KBM-7 (cell line): ENCODE results near the gene MICU2.

Experiments used
- DNase-seq: peaks from one replicate; pipeline ENCODE4 v3.0.0-alpha.2; 2015
- in situ Hi-C: fragments of 300-500 bp; cut with MboI; formaldehyde crosslinking; loops from 2 replicates; pipeline ENCODE4 v1.14.3; 2020; ENCODE audit warnings: low sequenced_read_pairs, low pct_unique_long_range_greater_than_20kb, mixed read lengths

The MICU2 gene, protein sequence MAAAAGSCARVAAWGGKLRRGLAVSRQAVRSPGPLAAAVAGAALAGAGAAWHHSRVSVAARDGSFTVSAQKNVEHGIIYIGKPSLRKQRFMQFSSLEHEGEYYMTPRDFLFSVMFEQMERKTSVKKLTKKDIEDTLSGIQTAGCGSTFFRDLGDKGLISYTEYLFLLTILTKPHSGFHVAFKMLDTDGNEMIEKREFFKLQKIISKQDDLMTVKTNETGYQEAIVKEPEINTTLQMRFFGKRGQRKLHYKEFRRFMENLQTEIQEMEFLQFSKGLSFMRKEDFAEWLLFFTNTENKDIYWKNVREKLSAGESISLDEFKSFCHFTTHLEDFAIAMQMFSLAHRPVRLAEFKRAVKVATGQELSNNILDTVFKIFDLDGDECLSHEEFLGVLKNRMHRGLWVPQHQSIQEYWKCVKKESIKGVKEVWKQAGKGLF

DNA sequence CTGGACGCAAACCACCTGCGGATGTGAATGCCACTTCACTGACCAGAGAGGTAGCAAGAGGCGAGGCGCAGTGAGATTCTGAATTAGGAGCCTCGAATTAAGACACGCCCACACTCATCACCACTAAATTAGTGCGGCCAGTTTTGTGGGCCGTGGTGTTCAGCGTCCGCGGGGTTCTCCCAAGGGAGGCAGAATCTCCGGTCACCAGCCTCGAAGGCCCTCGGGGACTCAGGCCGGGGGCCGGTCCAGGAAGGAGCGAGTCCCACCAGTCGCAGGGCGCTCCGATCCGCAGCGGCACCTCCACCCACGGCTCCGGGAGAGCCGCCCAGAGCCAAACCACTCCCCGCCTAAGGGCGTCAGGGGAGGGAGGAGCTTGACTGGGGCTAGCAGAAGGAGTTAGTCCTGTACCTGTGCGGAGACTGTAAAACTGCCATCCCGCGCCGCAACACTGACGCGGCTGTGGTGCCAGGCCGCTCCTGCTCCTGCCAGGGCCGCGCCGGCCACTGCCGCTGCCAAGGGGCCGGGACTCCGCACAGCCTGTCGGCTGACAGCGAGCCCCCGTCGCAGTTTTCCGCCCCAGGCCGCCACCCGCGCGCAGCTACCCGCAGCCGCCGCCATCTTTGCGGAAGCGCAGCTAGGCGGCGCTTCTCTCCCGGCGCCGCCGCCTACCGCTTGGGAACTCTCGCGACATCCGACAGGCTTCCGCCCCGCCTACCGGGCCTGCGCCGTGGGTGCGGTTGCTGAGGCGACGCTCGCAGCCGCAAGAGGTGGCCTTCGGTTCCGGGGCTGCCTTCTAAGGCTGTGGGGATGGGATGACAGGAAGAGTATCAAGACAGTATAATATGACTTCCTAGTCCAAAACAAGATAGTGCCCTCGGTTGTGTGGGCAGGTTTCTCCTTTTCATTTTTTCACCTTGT, at the start of gene MICU2:
Gene MICU2, minus strand, starts transcription at position 640 of the 918 bp plus-strand sequence. Its CDS starts 22 bp downstream, at position 618.
- in situ Hi-C loops: no loop called here
- peak; percentile 96 for DNase-seq

DNA sequence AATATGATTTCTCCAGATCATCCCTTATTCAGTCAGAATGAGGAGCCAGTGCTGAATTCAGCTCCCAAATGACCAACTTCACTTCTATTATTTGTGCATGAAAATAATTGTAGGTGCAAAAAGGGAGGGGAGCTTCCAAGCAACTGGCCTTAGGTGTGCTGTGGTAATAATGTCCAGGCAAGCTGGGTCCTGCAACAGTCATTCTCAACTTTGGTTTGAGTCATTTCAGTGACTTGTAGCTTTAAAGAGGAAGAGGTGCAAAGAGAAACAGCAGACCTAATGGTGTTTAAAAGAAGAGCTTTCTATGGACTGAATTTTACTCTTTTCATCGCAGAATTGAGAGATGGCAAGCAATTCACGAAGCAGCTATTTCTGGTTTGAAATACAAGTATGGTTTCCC, 37.7 kb upstream of the MICU2 start:
- no peak for DNase-seq
- in situ Hi-C loops: loop anchor here (25.0 kb wide), 1 partner anchor 646 kb away; no protein-coding TSS in a partner anchor

DNA sequence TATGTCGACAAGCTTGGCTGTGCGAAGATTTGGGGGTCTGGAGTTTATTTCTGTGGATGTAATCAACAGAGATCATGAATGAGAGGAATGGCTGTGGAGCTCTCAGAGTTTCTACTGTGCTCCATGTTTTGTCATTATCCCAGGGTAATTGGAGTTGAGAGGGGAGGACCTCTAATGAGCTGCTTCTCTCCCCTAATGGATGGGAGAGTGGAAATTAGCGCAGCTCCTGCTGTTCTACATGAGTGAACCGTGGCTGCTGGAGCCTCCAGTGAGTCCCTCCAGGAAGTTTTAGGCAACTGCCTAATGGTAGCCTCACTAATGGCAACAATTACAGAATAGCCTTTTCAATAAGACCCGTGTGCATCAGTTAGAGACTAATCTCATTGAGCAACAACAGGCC, 35.6 kb upstream of the MICU2 start:
- in situ Hi-C loops: loop anchor here (25.0 kb wide), 1 partner anchor 648 kb away; no protein-coding TSS in a partner anchor
- no peak for DNase-seq

DNA sequence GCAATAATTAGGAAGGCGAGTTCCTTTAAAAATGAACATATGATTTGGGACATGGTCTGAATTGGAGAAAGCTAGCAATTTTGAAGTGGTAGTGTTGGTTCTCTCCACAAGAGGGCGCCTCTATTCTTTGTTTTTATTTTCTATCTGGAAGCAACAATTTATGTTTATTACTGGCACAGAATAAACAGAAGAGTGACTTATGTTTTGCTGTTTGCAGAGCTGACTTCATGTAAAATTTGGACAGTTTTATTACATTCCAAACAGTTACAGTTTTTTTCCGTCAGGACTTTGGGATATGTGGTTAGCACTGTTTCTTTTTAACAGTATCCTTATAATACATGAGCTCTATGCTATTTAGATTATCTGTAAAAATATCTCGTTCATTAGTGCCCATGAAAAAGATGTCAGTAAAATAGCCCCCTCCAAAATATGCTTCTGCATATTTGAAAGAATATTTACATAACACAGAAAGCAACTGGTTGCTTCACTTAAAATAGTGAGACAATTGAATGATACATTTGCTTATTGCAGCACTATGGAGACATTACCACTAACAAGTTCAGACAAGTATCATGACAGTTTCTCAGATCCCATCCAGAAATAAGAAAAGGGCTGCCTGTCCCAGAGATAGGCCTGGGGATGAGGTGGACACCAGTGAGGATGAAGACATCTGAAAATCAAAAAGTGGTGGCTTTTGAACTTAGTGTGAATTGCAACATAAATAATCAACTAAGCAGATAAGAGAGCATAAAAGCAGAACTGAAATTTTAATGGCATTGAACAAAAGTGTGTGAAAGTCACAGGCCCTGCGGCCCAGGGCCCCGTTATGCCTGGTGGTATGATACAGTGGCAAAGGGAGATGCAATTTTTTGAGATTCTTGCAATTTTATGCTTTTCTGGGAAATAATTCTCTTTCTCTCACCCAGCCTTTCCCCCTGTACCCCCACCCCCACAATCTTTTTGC, 34.6 kb upstream of the MICU2 start:
- DNase-seq: peak; percentile 76
- in situ Hi-C loops: loop anchor here (25.0 kb wide), 1 partner anchor 649 kb away; no protein-coding TSS in a partner anchor

DNA sequence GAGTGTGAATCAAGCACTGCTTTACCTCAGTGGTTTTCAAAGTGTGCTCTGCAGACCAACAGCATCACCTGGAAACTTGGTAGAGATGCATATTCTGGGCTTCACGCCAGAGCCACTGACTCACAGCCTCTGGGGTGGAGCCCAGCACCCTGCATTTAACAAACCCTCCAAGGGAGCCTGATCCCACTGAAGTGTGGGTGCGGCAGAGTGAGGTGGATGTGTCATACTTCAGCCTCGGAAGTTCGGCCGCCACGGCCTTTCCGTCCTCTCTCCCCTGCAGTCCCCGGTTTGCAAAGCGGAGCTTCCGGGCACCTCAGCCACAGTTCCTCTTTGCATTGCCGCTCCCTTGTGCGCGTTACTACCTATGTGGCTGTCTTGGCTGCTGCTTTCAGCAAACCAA, 33.3 kb upstream of the MICU2 start:
- DNase-seq: peak; percentile 68
- in situ Hi-C loops: loop anchor here (25.0 kb wide), 1 partner anchor 650 kb away; no protein-coding TSS in a partner anchor

DNA sequence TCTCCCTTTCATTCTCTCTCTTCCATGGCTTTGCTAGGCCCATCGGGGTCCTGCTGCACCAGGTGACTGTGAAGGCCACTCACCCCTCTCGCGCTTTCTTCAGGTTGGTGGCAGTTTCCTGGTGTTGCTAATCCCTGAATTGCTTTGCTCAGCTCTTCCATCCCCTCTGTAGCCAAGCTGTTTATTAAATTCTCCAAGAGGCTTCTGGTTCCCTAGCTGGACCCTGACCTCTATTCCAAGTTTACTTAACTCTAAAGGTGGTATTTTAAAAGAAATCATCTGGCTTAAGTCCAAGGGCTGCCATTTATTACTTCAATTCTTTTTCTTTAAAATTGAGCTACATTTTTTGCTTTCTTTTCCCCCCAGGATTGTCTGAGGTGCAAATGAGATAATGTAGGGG, 32.7 kb upstream of the MICU2 start:
- in situ Hi-C loops: loop anchor here (25.0 kb wide), 1 partner anchor 651 kb away; no protein-coding TSS in a partner anchor

DNA sequence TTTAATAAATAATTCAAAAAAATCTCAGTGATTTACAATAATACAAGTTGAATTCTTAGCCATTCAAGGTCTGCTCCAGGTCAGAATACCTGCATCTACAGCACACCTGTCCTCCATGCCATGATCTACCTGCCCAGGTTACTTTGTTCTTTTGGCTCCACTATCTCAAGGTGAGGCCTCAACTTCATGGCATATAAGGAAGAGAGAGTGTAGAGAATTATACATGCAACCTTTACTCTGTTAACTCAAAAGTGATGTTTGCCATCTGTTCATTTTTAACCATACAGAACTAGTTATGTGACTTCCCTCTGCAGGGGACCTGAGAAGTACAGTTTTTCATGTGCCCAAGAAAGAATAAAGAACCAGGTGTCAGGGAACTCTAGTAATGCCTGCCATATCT, 28.2 kb upstream of the MICU2 start:
- DNase-seq: no peak
- in situ Hi-C loops: loop anchor here (25.0 kb wide), 1 partner anchor 655 kb away; no protein-coding TSS in a partner anchor

More for the DNA sequence above, 32.7 kb upstream of the MICU2 start:
- no peak for DNase-seq

DNA sequence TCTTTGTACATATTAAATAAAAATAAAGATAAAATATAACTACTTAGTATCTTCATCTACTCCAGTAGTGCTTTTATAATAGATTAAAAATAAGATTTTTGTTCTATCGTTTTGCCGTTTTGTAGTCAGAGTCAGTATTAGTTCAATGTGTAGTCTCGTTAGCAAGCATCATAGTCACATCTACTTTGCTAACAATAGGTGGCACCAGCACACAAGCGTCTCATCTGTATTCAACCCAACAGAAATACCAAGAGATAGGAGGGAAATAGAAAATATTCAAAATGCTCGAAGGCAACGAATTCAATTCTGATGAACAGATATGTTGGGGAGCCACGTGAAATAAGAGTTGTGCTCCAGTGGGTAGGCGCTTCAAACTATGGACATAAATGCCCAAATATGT, 21.4 kb upstream of the MICU2 start:
- DNase-seq: peak; percentile 63
- in situ Hi-C loops: loop anchor here (25.0 kb wide), 1 partner anchor 662 kb away; no protein-coding TSS in a partner anchor

DNA sequence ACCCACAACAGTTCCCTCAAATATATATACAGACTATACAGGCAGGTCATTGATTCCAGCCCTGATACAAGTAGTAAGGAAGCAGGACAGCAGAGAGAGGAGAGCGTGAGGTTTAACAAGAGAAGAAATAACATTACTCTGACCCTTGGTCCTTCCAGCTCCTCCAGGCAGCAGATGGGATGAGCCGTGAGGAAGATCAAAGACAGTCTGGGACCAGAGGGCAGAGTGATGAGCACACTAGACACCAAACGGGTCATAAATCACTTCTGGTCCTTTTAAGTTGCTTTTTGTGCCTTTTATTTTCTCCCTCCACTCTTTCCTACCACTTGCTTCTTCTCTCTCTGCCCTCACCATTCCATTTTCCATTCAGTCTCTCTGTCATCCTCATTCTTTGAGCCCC, 16.9 kb upstream of the MICU2 start:
- DNase-seq: no peak
- in situ Hi-C loops: no loop called here

DNA sequence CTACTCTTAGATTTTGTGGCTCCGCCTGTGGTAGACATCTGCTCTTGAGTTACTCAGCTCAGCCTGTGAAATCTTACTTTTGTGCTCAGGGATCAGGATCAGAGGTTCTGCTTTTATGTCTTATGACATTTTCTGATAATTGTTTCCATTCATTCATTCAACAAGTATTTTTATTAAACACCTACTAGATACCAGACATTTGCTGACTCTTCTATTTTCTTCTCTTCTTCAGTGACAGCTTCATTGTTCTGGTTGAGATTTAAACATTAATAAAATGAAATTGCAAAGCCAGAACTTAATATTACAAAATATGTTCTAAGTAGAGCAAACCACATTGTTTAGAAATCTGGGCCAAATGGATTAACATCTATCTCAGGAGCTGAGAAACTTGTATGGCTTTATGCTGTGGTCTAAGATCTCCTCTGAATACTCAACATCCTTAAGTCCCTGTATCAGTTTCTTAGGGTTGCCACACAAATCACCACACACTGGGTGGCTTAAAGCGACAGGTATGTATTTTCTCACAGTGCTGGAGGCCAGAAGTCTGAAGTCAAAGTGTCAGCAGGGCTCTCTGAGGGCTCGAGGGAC, 15.8 kb upstream of the MICU2 start:
- no peak for DNase-seq
- in situ Hi-C loops: no loop called here

DNA sequence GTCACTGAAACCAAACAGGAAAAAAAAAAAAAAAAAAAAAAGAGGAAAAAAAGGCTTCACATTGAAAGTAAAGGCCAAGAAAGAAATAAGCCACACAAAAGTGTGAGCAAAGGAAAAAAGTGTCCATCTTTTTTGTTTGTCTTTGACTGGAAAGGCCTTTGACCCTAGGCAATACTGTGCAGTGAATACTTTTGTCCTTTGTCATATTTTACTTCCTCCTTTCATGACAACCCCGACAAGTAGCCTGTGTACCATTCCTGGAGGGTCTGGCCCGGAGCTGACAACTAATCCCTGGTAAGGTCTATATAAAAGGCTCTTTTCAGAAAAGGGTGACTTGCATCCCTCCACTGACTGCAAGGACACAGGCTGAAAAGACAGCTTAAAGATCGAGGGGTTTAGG, 12.9 kb upstream of the MICU2 start:
- DNase-seq: peak; percentile 21
- in situ Hi-C loops: no loop called here

DNA sequence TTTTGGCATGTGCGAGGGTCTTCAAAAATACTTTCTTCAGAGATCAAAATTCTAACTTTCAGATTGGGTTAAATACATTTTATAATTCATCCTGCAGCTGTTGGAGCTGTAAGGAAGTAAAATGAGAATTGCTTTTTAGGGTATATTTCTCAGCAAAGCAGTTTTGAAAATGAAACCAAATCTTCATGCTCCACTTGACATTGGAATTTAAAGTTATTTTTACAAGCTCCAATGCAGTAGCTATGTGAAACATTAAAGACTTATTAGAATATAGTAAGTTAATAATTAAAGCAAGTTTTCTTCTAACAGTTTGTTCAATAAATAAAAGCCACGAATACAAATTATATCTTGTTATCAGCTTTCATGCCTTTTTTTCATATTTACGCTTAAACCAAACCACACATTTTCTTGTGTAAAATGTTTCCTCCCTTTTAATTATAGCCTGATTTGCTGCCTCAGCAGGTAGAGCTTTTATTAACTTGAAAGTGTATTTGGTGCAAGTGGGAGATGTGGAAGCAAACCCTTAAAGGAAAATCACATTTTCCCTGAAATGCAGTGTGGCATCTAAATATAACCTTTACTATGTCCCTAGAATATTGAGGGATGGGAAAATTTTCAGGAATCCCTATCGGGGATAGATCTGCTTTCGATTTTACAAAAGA, 12.4 kb upstream of the MICU2 start:
- in situ Hi-C loops: no loop called here
- no peak for DNase-seq

DNA sequence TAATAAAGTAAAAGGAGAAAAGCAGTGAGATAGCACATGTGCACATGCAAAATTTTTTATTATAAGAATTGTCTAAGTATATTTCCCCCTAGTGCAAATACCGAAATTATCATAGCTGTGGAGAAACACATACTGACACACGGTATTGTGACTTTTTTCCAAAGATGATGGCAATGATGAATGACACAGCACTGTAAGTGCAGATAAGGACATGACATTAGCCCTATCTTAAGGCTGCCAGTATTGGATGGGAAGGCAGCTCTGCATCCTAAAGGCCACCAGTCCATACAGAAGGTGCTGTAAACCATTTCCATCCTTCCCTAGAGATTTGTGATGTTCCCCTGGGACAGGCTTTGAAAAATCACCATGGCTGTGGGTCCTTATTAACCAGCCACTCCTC, 11.5 kb upstream of the MICU2 start:
- in situ Hi-C loops: no loop called here
- no peak for DNase-seq

DNA sequence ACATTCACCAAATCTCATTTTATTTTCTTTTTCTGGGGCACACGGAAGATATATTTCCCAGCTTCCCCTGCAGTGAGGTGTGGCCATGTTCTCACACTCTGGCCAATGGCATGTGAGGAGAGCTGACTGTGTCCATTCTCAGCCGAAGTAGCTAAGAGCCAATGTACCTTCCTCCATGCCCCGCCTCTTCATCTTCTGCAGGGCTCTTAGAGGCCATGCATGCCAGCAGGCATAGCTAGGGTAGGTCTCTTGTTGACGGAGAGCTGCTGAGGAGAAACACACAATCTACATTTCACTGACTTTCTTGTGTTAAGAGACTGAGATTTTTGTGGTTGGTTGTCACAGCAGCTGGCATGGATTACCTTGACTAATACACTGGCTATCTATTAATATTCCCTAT, 9.8 kb upstream of the MICU2 start:
- DNase-seq: no peak
- in situ Hi-C loops: no loop called here

DNA sequence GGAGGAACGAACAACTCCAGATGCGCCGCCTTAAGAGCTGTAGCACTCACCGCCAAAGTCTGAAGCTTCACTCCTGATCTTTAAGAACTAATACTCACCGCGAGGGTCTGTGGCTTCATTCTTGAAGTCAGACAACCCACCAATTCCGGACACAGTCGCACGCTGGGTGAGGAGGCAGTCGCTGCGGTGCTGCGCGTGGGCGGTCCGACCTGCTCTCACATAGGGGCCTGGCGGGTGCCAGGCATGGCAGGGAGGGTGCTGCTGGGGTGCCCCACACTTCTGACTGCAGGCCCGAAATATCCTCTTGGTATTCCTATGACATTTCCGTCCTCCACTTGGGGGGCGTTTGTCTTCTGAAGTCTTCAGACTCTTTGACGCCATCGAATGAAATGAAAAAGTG, 7.4 kb upstream of the MICU2 start:
- DNase-seq: no peak
- in situ Hi-C loops: no loop called here

DNA sequence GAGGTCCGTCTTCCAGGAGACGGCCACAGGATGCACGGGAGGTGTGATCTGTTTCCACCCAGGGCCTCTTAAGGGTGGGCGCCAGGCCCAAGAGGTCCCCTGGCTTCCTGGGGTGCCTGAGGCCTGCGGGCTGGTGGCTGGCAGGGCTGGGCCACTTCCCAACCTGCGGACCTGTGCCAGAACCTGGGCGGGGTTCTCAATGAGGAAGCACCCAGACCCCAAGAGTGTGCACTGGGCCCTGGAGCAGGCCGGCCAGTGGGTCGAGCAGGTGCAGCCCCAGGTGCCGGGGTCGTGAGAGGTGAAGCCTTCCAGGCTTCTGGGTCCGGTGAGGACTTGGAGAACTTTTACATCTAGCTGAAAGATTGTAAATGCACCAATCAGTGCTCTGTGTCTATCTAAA, 6.7 kb upstream of the MICU2 start:
- in situ Hi-C loops: no loop called here
- DNase-seq: no peak

DNA sequence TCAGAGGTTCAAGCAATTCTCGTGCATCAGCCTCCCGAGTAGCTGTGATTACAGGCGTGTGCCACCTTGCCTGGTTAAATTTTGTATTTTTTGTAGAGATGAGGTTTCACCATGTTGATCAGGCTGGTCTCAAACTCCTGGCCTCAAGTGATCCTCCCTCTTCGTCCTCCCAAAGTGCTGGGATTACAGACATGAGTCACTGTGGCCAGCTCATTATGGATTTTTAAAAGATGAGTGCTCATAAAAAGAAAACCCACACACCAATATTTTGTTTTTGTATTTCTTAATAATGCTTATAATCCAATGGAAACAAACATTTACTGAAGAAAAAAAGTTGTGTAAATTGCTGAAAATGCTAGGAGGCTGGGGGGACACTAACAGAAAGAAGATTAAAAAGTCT, 5.0 kb upstream of the MICU2 start:
- in situ Hi-C loops: no loop called here
- DNase-seq: no peak

DNA sequence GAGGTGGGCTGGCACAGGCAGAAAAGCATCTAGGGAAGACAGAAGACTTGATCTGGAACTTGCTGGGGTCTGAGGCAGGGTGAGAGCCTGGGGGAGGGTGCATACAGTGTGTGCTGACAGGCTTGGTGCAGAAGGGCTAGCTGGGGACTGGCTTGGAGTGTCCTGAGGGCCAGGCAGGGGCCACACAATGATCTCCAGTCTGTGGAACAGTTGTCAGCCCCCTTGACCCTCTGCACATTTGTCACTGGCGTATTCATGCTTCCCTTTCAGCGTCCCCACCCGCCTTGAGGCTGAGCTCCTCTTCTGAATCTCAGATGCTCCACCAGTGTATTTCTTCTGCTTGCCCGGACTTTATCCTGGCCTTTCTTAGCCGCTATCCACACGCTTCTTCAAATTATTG, 2.8 kb upstream of the MICU2 start:
- no peak for DNase-seq
- in situ Hi-C loops: no loop called here
